Calu3 (cell line): ENCODE measurements around the gene PTPRG. TPM values are rescaled to one million over a fixed set of nuclear protein-coding genes. Genes with fewer than 3 reads are reported as not detected.

Source experiments
- BruUV-seq: library from RNA; stranded (reverse); fragments of 400-500 nt; replicated peaks from 2 replicates; lab custom pipeline; 2021; lab: Mats Ljungman, UMichigan
- CTCF ChIA-PET: fragments of 300-600 bp; sonication (Branson Sonifier 250); formaldehyde crosslinking; loops from one replicate; lab custom pipeline; 2022; ENCODE audit warnings: antibody characterized with exemption; lab: Charles Lee
- DNase-seq: peaks from one replicate; pipeline ENCODE4 v3.0.0; 2022
- H3K27ac Mint-ChIP-seq: one replicate; pipeline ENCODE4 v1.8.0; 2022; ENCODE audit warnings: mixed read lengths; ENCODE audit not compliant: unreplicated experiment
- H3K27me3 Mint-ChIP-seq: one replicate; pipeline ENCODE4 v1.8.0; 2022; ENCODE audit warnings: mixed read lengths; ENCODE audit not compliant: unreplicated experiment
- H3K36me3 Mint-ChIP-seq: one replicate; pipeline ENCODE4 v1.8.0; 2022; ENCODE audit warnings: mild to moderate bottlenecking, moderate library complexity, mixed read lengths; ENCODE audit not compliant: insufficient read depth, unreplicated experiment
- H3K4me1 Mint-ChIP-seq: one replicate; pipeline ENCODE4 v1.8.0; 2022; ENCODE audit warnings: mild to moderate bottlenecking, low read depth, mixed read lengths; ENCODE audit not compliant: unreplicated experiment
- H3K4me3 Mint-ChIP-seq: one replicate; pipeline ENCODE4 v1.8.0; 2022; ENCODE audit warnings: mild to moderate bottlenecking, low read depth, moderate library complexity, mixed read lengths; ENCODE audit not compliant: unreplicated experiment
- H3K9me3 Mint-ChIP-seq: one replicate; pipeline ENCODE4 v1.8.0; 2022; ENCODE audit warnings: low read depth, mixed read lengths; ENCODE audit not compliant: unreplicated experiment
- CTCF ChIP-seq: fragments of 200-600 bp; IDR thresholded peaks from one replicate; pipeline ENCODE4 v1.8.0; 2022; ENCODE audit warnings: antibody characterized with exemption; ENCODE audit not compliant: unreplicated experiment
- intact Hi-C: fragments of 100-400 bp; cut with micrococcal nuclease; formaldehyde crosslinking; loops from one replicate; pipeline ENCODE4 v1.10.0; 2022; ENCODE audit not compliant: unreplicated experiment
- total RNA-seq: library from RNA; stranded (reverse); gene quantifications from 2 replicates; pipeline ENCODE4 v1.2.3, GENCODE V29; 2022

Gene PTPRG
- total RNA-seq, 1 experiment from 2014 or later: 0.35 TPM

GRCh38 chr3:61687206-61687605 is 125.8 kb downstream of the PTPRG start:
- H3K4me3 Mint-ChIP-seq: no peak overlapping the region
- intact Hi-C loops: no loop called here
- CTCF ChIA-PET: no interaction called here
- no peaks in the 10 kb centered on the region for H3K36me3 Mint-ChIP-seq
- H3K27me3 Mint-ChIP-seq: no peaks in the 10 kb centered on the region
- no peaks in the 10 kb centered on the region for H3K4me1 Mint-ChIP-seq
- DNase-seq: no peak
- TF ChIP-seq CTCF: no peak
- no TSS peak for BruUV-seq
- no peak overlapping the region for H3K27ac Mint-ChIP-seq
- H3K9me3 Mint-ChIP-seq: peaks cover 19% of the 10 kb centered on the region

- Mint-ChIP-seq H3K4me3 (no peak overlapping the region), H3K36me3 (no peaks in the 10 kb centered on the region), H3K27ac (no peak overlapping the region), H3K9me3 (peaks cover 21% of the 10 kb centered on the region), H3K4me1 (no peaks in the 10 kb centered on the region), H3K27me3 (no peaks in the 10 kb centered on the region)
- no peak for DNase-seq
- intact Hi-C loops: no loop called here
- TF ChIP-seq CTCF: no peak
- no TSS peak for BruUV-seq
- CTCF ChIA-PET: no interaction called here
Observed at GRCh38 chr3:61687663-61688306, 126.4 kb downstream of the PTPRG start.

- Mint-ChIP-seq H3K27ac (no peak overlapping the region), H3K27me3 (no peaks in the 10 kb centered on the region), H3K9me3 (peaks cover 20% of the 10 kb centered on the region), H3K4me1 (no peaks in the 10 kb centered on the region), H3K36me3 (no peaks in the 10 kb centered on the region), H3K4me3 (no peak overlapping the region)
- DNase-seq: no peak
- intact Hi-C loops: no loop called here
- no TSS peak for BruUV-seq
- TF ChIP-seq CTCF: no peak
- CTCF ChIA-PET: no interaction called here
Observed at GRCh38 chr3:61688307-61688984, 127.1 kb downstream of the PTPRG start.

- Mint-ChIP-seq H3K27ac (no peak overlapping the region), H3K4me1 (no peaks in the 10 kb centered on the region), H3K9me3 (peaks cover 14% of the 10 kb centered on the region), H3K27me3 (no peaks in the 10 kb centered on the region), H3K4me3 (no peak overlapping the region), H3K36me3 (no peaks in the 10 kb centered on the region)
- no peak for DNase-seq
- TF ChIP-seq CTCF: no peak
- no TSS peak for BruUV-seq
- CTCF ChIA-PET: no interaction called here
- intact Hi-C loops: no loop called here
Observed at GRCh38 chr3:61690016-61690415, 128.6 kb downstream of the PTPRG start.
